ENCODE measurements around the gene ACTG2. TPM values are rescaled to one million over a fixed set of nuclear protein-coding genes. Genes with fewer than 3 reads are reported as not detected.
"Not testable (repeated sequence)": the region's sequence is repeated elsewhere in the genome, so short reads cannot be mapped to it uniquely, and the experiment has no call there.

Gene ACTG2
- polyA plus RNA-seq, 1 donor (not counting 4 experiments of a cell fraction or from before 2014, with no cell fraction given), result not detected

- H4K20me1 ChIP-seq (ENCODE audit: control insufficient read depth, extremely low read depth, insufficient read depth, low read length), result no peaks in the 10 kb centered on the region
- H3K4me2 ChIP-seq (ENCODE audit: control insufficient read depth, extremely low read depth, insufficient read depth, low read depth, low read length), result no peak overlapping the region
- H3K4me3 ChIP-seq (ENCODE audit: control insufficient read depth in 2 of 3, extremely low read depth in 1 of 3, insufficient read depth in 2 of 3, low read depth in 1 of 3, low read length in 3 of 3), result no peak overlapping the region
- no peaks in the 10 kb centered on the region for H3K4me1 ChIP-seq (ENCODE audit: control insufficient read depth, extremely low read depth, insufficient read depth, low read length)
- no peaks in the 10 kb centered on the region for H3K9me1 ChIP-seq (ENCODE audit: control insufficient read depth, extremely low read depth, insufficient read depth, low read length)
- H3K9ac ChIP-seq (ENCODE audit: control insufficient read depth, extremely low read depth, insufficient read depth, low read length), result no peak overlapping the region
- no peak for DNase-seq (ENCODE audit: low read depth, low spot score)
- H3K9me3 ChIP-seq (ENCODE audit: control insufficient read depth, low read depth, low read length), result no peaks in the 10 kb centered on the region
- H3K36me3 ChIP-seq (ENCODE audit: control insufficient read depth in 2 of 2, extremely low read depth in 1 of 2, insufficient read depth in 2 of 2, low read length in 2 of 2), result no peaks in the 10 kb centered on the region
- H3K27me3 ChIP-seq (ENCODE audit: control insufficient read depth, extremely low read depth, insufficient read depth, low read length), result no peaks in the 10 kb centered on the region
- no peak overlapping the region for H2AFZ ChIP-seq (ENCODE audit: control insufficient read depth, low read length)
- dilution Hi-C loops (cut with MboI; ENCODE audit: extremely low pct_ligation_motif_present, low sequenced_read_pairs), result no loop called here
- H3K79me2 ChIP-seq (ENCODE audit: control insufficient read depth, insufficient read depth, low read length), result no peaks in the 10 kb centered on the region
- no peak overlapping the region for H3K27ac ChIP-seq (ENCODE audit: control insufficient read depth, insufficient read depth, low read length)
- FAIRE-seq, result no peak
- no peak for TF ChIP-seq CTCF (optimal IDR thresholded peaks at IDR 0.05 in 1 of 3, IDR thresholded peaks at IDR 0.05 in 1 of 3, conservative IDR thresholded peaks at IDR 0.05 in 1 of 3; ENCODE audit: extremely low read depth in 1 of 3, insufficient read depth in 2 of 3, low read length in 3 of 3)
- TF ChIP-seq EZH2 (IDR thresholded peaks at IDR 0.05; ENCODE audit: low read length), result no peak
Observed at GRCh38 chr2:73903313-73903712, 10.5 kb downstream of the ACTG2 start.

- H3K27ac ChIP-seq (ENCODE audit: control insufficient read depth, insufficient read depth, low read length); H3K27me3 ChIP-seq (ENCODE audit: control insufficient read depth, extremely low read depth, insufficient read depth, low read length); dilution Hi-C loops (cut with MboI; ENCODE audit: extremely low pct_ligation_motif_present, low sequenced_read_pairs); H3K36me3 ChIP-seq (ENCODE audit: control insufficient read depth in 2 of 2, extremely low read depth in 1 of 2, insufficient read depth in 2 of 2, low read length in 2 of 2); H3K9me3 ChIP-seq (ENCODE audit: control insufficient read depth, low read depth, low read length); H4K20me1 ChIP-seq (ENCODE audit: control insufficient read depth, extremely low read depth, insufficient read depth, low read length); DNase-seq (ENCODE audit: low read depth, low spot score); H3K9ac ChIP-seq (ENCODE audit: control insufficient read depth, extremely low read depth, insufficient read depth, low read length); H3K9me1 ChIP-seq (ENCODE audit: control insufficient read depth, extremely low read depth, insufficient read depth, low read length); H2AFZ ChIP-seq (ENCODE audit: control insufficient read depth, low read length); H3K4me1 ChIP-seq (ENCODE audit: control insufficient read depth, extremely low read depth, insufficient read depth, low read length); FAIRE-seq; H3K4me3 ChIP-seq (ENCODE audit: control insufficient read depth in 2 of 3, extremely low read depth in 1 of 3, insufficient read depth in 2 of 3, low read depth in 1 of 3, low read length in 3 of 3); H3K79me2 ChIP-seq (ENCODE audit: control insufficient read depth, insufficient read depth, low read length); H3K4me2 ChIP-seq (ENCODE audit: control insufficient read depth, extremely low read depth, insufficient read depth, low read depth, low read length): not testable (repeated sequence)
Observed at GRCh38 chr2:73903949-73904613, 11.3 kb downstream of the ACTG2 start.

- dilution Hi-C loops (cut with MboI; ENCODE audit: extremely low pct_ligation_motif_present, low sequenced_read_pairs), result no loop called here
- no peak for FAIRE-seq
- no peak overlapping the region for H3K27ac ChIP-seq (ENCODE audit: control insufficient read depth, insufficient read depth, low read length)
Observed at GRCh38 chr2:73904952-73905351, 12.1 kb downstream of the ACTG2 start.

More at GRCh38 chr2:73904952-73905351, 12.1 kb downstream of the ACTG2 start:
- Histone ChIP-seq H3K4me1 (ENCODE audit: control insufficient read depth, extremely low read depth, insufficient read depth, low read length) (no peaks in the 10 kb centered on the region), H3K4me3 (ENCODE audit: control insufficient read depth in 2 of 3, extremely low read depth in 1 of 3, insufficient read depth in 2 of 3, low read depth in 1 of 3, low read length in 3 of 3) (no peak overlapping the region), H4K20me1 (ENCODE audit: control insufficient read depth, extremely low read depth, insufficient read depth, low read length) (no peaks in the 10 kb centered on the region), H3K79me2 (ENCODE audit: control insufficient read depth, insufficient read depth, low read length) (no peaks in the 10 kb centered on the region), H3K4me2 (ENCODE audit: control insufficient read depth, extremely low read depth, insufficient read depth, low read depth, low read length) (no peak overlapping the region), H3K9me1 (ENCODE audit: control insufficient read depth, extremely low read depth, insufficient read depth, low read length) (no peaks in the 10 kb centered on the region), H3K9ac (ENCODE audit: control insufficient read depth, extremely low read depth, insufficient read depth, low read length) (no peak overlapping the region), H2AFZ (ENCODE audit: control insufficient read depth, low read length) (no peak overlapping the region), H3K36me3 (ENCODE audit: control insufficient read depth in 2 of 2, extremely low read depth in 1 of 2, insufficient read depth in 2 of 2, low read length in 2 of 2) (no peaks in the 10 kb centered on the region), H3K27me3 (ENCODE audit: control insufficient read depth, extremely low read depth, insufficient read depth, low read length) (no peaks in the 10 kb centered on the region), H3K9me3 (ENCODE audit: control insufficient read depth, low read depth, low read length) (no peaks in the 10 kb centered on the region)
- DNase-seq (ENCODE audit: low read depth, low spot score), result no peak
- TF ChIP-seq EZH2 (IDR thresholded peaks at IDR 0.05; ENCODE audit: low read length) (no peak), CTCF (optimal IDR thresholded peaks at IDR 0.05 in 1 of 3, IDR thresholded peaks at IDR 0.05 in 1 of 3, conservative IDR thresholded peaks at IDR 0.05 in 1 of 3; ENCODE audit: extremely low read depth in 1 of 3, insufficient read depth in 2 of 3, low read length in 3 of 3) (no peak)

Data from keratinocyte (primary cell).